Tibial nerve (tissue), 4 donors: ENCODE data around the gene FGD2. TPM values are rescaled to one million over a fixed set of nuclear protein-coding genes. Genes with fewer than 3 reads are reported as not detected.

Experiments used
- DNase-seq, 2 donors: peaks; one replicate each; pipeline ENCODE4 v3.0.0-alpha.2; 2019; ENCODE audit warnings: low spot score in 2 of 2
- H3K27ac ChIP-seq, 4 donors: fragments of 200-600 bp; sonication (generic) in 3 of 4; one replicate each; pipeline ENCODE4 v1.5.1; 2017 to 2019; ENCODE audit warnings: mild to moderate bottlenecking in 1 of 4
- H3K27me3 ChIP-seq, 2 donors: fragments of 200-600 bp; sonication (generic) in 1 of 2; one replicate each; pipeline versions ENCODE4 v1.5.1 to v1.6.0; 2017 to 2019
- H3K36me3 ChIP-seq, 3 donors: fragments of 200-600 bp; sonication (generic); one replicate each; pipeline ENCODE4 v1.5.1; 2018 to 2019
- H3K4me1 ChIP-seq, 4 donors: fragments of 200-600 bp; sonication (generic) in 3 of 4; one replicate each; pipeline ENCODE4 v1.5.1; 2017 to 2019
- H3K4me3 ChIP-seq, 4 donors: fragments of 200-600 bp; sonication (generic) in 3 of 4; one replicate each; pipeline ENCODE4 v1.5.1; 2017 to 2019; ENCODE audit warnings: mild to moderate bottlenecking in 1 of 4, moderate library complexity in 1 of 4
- H3K9me3 ChIP-seq, 4 donors: fragments of 200-600 bp; sonication (generic) in 3 of 4; one replicate each; pipeline ENCODE4 v1.5.1; 2017 to 2019
- EP300 ChIP-seq, 2 donors: sonication (generic); formaldehyde crosslinking; IDR thresholded peaks; one replicate each; pipeline ENCODE4 v1.6.1; 2017; ENCODE audit warnings: antibody characterized with exemption in 2 of 2, mild to moderate bottlenecking in 1 of 2
- POLR2A ChIP-seq, 2 donors: fragments of 450-650 bp; IDR thresholded peaks; one replicate each; pipeline ENCODE4 v1.6.1; 2017; ENCODE audit warnings: antibody characterized with exemption in 2 of 2, mild to moderate bottlenecking in 2 of 2, moderate library complexity in 2 of 2
- WGBS, 2 donors: methylation state at CpG; one replicate each; pipeline ENCODE4 v1.1.5; 2018; 5-methylcytosine and 5-hydroxymethylcytosine counted together
- total RNA-seq, 4 donors: library from RNA; depleted of rRNA; stranded (reverse); fragments of >200 nt; gene quantifications; one replicate each; pipeline ENCODE4 v1.1.0, GENCODE V29; 2016
- TF ChIP-seq, protein P1 (sequence below), 5 experiments: fragments of 200-600 bp in 3 of 5; fragments of 450-650 bp in 2 of 5; sonication (generic) in 3 of 5; IDR thresholded peaks; one replicate each; pipeline ENCODE4 v1.5.1; 2016 to 2019; ENCODE audit warnings: antibody characterized with exemption in 5 of 5, mild to moderate bottlenecking in 3 of 5, moderate library complexity in 2 of 5

Gene FGD2
- total RNA-seq, 4 donors from 2014 or later: 40.9 to 182 (median 48.5) TPM

DNA sequence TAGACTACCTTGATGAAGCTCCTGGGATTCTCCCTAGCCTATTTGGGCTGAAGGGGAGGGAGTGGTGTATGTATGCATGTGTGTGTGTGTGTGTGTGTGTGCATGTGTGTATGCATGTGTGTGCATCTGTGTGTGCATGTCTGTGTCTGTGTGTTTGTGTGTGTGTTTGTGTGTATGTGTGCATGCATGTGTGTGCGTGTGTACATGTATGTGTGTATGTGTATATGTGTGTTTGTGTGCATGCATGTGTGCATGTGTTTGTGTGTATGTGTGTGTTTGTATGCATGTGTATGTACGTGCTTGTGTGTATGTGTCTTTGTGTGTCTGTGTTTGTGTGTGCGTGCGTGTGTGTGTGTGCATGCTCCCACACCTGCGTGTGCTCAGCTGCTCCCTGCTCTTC is 15.4 kb downstream of the FGD2 start:
- Histone ChIP-seq H3K9me3 (no peaks in the 10 kb centered on the region), H3K4me3 (no peak overlapping the region), H3K27ac (no peak overlapping the region), H3K27me3 (no peaks in the 10 kb centered on the region), H3K36me3 (no peaks in the 10 kb centered on the region), H3K4me1 (peaks cover 0 to 15% (median 4%) of the 10 kb centered on the region in 4 donors)
- TF ChIP-seq, protein P1, sequence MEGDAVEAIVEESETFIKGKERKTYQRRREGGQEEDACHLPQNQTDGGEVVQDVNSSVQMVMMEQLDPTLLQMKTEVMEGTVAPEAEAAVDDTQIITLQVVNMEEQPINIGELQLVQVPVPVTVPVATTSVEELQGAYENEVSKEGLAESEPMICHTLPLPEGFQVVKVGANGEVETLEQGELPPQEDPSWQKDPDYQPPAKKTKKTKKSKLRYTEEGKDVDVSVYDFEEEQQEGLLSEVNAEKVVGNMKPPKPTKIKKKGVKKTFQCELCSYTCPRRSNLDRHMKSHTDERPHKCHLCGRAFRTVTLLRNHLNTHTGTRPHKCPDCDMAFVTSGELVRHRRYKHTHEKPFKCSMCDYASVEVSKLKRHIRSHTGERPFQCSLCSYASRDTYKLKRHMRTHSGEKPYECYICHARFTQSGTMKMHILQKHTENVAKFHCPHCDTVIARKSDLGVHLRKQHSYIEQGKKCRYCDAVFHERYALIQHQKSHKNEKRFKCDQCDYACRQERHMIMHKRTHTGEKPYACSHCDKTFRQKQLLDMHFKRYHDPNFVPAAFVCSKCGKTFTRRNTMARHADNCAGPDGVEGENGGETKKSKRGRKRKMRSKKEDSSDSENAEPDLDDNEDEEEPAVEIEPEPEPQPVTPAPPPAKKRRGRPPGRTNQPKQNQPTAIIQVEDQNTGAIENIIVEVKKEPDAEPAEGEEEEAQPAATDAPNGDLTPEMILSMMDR (IDR thresholded peaks at IDR 0.05): no peak
- WGBS, 2 donors: 92% methylated on average over 2 to 5 of the region's 5 CpGs
- DNase-seq: no peak

DNA sequence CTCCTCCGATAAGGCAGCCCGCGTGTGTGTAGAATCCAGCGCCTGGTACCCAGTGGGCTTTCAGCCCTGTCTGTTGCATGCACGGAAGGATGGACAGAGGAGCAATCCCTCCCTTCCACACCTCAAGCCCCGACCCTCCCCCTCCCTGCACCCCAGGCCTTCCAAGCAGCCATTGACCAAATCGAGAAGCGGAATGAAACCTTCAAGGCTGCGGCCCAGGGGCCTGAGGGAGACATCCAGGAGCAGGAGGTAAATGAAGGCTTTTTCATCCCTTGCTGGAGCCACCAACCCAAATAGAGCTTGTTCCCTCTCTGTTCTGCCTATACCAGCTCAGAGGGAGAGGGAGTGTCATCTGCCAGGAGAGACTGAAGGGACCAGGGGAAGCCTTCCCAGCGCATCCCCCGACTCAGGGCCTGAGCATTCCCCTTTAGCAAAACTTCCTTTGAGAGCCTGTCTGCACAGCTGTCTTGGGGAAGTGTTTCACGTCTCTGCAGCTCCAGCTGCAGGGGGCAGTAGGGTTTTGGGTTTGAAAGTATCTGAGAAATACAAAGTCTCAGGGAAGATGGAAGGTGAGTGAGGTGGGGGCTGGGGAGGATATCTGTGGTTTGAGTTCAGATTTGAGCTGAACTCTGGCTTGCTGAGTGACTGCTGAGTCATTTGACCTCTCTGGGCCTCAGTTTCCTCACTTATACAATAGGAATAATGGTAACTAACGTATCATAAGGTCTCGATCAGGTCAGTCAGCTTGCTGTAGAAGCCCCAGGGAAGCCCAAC is 16.1 kb downstream of the FGD2 start:
- Histone ChIP-seq H3K4me3 (no peak overlapping the region), H3K27ac (no peak overlapping the region), H3K9me3 (no peaks in the 10 kb centered on the region), H3K27me3 (no peaks in the 10 kb centered on the region), H3K4me1 (peaks cover 0 to 15% (median 4%) of the 10 kb centered on the region in 4 donors), H3K36me3 (no peaks in the 10 kb centered on the region)
- WGBS, 2 donors: 65 to 77% methylated on average over 12 to 14 of the region's 14 CpGs
- no peak for DNase-seq
- no peak for TF ChIP-seq EP300 (IDR thresholded peaks at IDR 0.05)
- TF ChIP-seq, protein P1 (IDR thresholded peaks at IDR 0.05): peak in 2 of 5 experiments; percentile 8 to 12

DNA sequence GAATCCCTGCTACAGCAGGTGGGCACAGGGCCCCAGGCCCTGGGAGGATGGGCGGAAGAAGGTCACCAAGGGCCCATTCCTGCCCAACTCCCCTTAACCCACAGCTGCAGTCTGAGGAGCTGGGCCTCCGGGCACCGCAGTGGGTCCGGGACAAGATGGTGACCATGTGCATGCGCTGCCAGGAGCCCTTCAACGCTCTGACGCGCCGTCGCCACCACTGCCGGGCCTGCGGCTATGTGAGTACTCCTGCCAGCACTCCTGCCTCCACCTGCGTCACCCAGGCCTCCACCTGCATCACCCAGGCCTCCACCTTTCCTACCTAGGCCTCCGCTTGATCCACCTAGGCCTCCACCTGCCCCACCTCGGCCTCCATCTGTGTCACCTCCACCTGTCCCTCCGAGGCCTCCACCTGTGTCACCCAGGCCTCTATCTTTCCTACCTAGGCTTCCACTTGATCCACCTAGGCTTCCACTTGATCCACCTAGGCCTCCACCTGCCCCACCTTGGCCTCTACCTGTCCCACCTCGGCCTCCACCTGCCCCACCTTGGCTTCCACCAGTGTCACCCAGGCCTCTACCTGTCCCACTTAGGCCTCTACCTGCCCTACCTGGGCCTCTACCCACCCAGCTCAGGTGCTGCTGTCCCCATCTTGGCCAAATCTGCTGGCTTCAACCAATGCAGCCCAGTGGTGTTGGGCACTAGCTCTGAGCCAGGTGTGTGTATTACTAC is 16.8 kb downstream of the FGD2 start:
- H3K4me1 ChIP-seq: peaks cover 0 to 15% (median 4%) of the 10 kb centered on the region in 4 donors
- WGBS, 2 donors: 92 to 94% methylated on average over 17 of the region's 17 CpGs
- no peak for DNase-seq
- H3K9me3 ChIP-seq: no peaks in the 10 kb centered on the region
- no peaks in the 10 kb centered on the region for H3K36me3 ChIP-seq
- TF ChIP-seq, protein P1 (IDR thresholded peaks at IDR 0.05): no peak
- no peak for TF ChIP-seq EP300 (IDR thresholded peaks at IDR 0.05)
- no peak for TF ChIP-seq POLR2A (IDR thresholded peaks at IDR 0.05)
- no peaks in the 10 kb centered on the region for H3K27me3 ChIP-seq
- H3K4me3 ChIP-seq: no peak overlapping the region
- no peak overlapping the region for H3K27ac ChIP-seq

DNA sequence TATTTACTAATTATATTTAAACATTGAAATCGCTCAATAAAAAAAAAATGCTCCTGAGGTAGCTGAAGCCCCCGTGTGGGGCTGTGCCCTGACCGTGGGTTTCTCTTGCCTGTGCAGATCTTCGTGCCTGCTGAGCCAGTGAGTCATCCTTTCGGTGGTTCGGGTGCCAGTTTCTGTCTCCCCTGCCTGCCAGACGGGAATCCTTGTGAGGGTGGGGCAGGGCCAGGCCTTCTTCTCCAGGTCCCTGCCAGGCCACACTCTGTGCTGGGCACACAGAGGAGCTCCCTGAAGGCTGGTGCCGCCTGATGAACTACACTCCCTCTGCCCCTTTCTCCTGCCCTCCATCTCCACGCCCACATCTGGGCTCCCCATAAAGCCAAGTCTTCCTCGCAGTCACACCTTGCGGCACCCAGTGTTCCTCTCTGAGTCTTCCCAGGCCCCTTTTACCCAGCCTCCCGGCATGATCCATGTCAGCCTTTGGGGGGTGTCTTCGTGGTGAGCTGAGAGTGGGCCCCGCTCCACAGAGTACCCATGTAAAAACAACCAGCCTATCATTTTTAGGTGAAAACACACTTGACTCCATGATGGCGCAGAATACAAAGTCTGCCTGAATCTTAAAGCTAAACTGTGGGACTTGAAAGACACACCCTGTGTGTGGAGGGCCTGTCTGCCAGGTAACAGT is 19.3 kb downstream of the FGD2 start:
- H3K27ac ChIP-seq: no peak overlapping the region
- 72 to 77% methylated on average over 15 of the region's 15 CpGs for WGBS, 2 donors
- no peak for DNase-seq
- no peak overlapping the region for H3K4me3 ChIP-seq
- H3K4me1 ChIP-seq: no peaks in the 10 kb centered on the region
- H3K36me3 ChIP-seq: no peaks in the 10 kb centered on the region
- TF ChIP-seq POLR2A (IDR thresholded peaks at IDR 0.05): no peak
- TF ChIP-seq, protein P1 (IDR thresholded peaks at IDR 0.05): no peak
- TF ChIP-seq EP300 (IDR thresholded peaks at IDR 0.05): no peak
- H3K9me3 ChIP-seq: no peaks in the 10 kb centered on the region
- no peaks in the 10 kb centered on the region for H3K27me3 ChIP-seq
